Measurements from ENCODE around the gene OTUD3. TPM values are rescaled to one million over a fixed set of nuclear protein-coding genes. Genes with fewer than 3 reads are reported as not detected.

The OTUD3 gene
- total RNA-seq, 1 donor from 2014 or later: 6.4 TPM

GRCh38 chr1:19960591-19960990, 78.4 kb downstream of the OTUD3 start:
- TF ChIP-seq, protein P1, sequence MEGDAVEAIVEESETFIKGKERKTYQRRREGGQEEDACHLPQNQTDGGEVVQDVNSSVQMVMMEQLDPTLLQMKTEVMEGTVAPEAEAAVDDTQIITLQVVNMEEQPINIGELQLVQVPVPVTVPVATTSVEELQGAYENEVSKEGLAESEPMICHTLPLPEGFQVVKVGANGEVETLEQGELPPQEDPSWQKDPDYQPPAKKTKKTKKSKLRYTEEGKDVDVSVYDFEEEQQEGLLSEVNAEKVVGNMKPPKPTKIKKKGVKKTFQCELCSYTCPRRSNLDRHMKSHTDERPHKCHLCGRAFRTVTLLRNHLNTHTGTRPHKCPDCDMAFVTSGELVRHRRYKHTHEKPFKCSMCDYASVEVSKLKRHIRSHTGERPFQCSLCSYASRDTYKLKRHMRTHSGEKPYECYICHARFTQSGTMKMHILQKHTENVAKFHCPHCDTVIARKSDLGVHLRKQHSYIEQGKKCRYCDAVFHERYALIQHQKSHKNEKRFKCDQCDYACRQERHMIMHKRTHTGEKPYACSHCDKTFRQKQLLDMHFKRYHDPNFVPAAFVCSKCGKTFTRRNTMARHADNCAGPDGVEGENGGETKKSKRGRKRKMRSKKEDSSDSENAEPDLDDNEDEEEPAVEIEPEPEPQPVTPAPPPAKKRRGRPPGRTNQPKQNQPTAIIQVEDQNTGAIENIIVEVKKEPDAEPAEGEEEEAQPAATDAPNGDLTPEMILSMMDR (IDR thresholded peaks at IDR 0.05): no peak
- no peaks in the 10 kb centered on the region for H3K36me3 Mint-ChIP-seq (ENCODE audit: low read depth)
- no peak overlapping the region for H3K4me3 Mint-ChIP-seq (ENCODE audit: unreplicated experiment)
- no peak for DNase-seq (ENCODE audit: low spot score)
- H3K27ac Mint-ChIP-seq (ENCODE audit: unreplicated experiment): no peak overlapping the region
- H3K4me1 Mint-ChIP-seq (ENCODE audit: low read depth): no peaks in the 10 kb centered on the region
- peaks cover 4% of the 10 kb centered on the region for H3K9me3 Mint-ChIP-seq (ENCODE audit: low read depth)
- peaks cover 48% of the 10 kb centered on the region for H3K27me3 Mint-ChIP-seq (ENCODE audit: low read depth)

Other genes with a start within 250 kb of the OTUD3 start
- 158 to 249 TPM (median 159 TPM) in 3 replicates for gene NBL1, start 238.1 kb upstream of the OTUD3 start, total RNA-seq
- not detected in 3 replicates for gene HTR6, start 217.5 kb upstream of the OTUD3 start, total RNA-seq
- 8.0 to 10.0 TPM (median 8.3 TPM) in 3 replicates for gene TMCO4, start 82.5 kb upstream of the OTUD3 start, total RNA-seq
- not detected in 3 replicates for gene RNF186, start 67.1 kb upstream of the OTUD3 start, total RNA-seq
- gene PLA2G2E, start 41.2 kb downstream of the OTUD3 start, total RNA-seq: not detected in 3 replicates
- gene PLA2G2A, start 97.2 kb downstream of the OTUD3 start, total RNA-seq: not detected in 3 replicates
- gene PLA2G5, start 187.8 kb downstream of the OTUD3 start, total RNA-seq: not detected in 3 replicates
- gene PLA2G2D, start 237.1 kb downstream of the OTUD3 start, total RNA-seq: not detected in 3 replicates